Prostate gland (tissue), 2 donors: ENCODE data around the gene C22orf31.

ENCODE experiments used
- CTCF ChIP-seq, 4 experiments: fragments of 200-600 bp in 2 of 4; fragments of 450-650 bp in 2 of 4; sonication (generic) in 2 of 4; IDR thresholded peaks; 1 replicate in 3 of 4; 2 replicates in 1 of 4; pipeline ENCODE4 v1.5.1; 2016 to 2019; ENCODE audit warnings: antibody characterized with exemption in 4 of 4, mild to moderate bottlenecking in 2 of 4, moderate library complexity in 2 of 4
- POLR2A ChIP-seq: fragments of 450-650 bp; IDR thresholded peaks from one replicate; pipeline ENCODE4 v1.6.1; 2016; ENCODE audit warnings: antibody characterized with exemption, mild to moderate bottlenecking

GRCh38 chr22:29016067-29016938 is 45.3 kb downstream of the C22orf31 start:
- TF ChIP-seq CTCF (IDR thresholded peaks at IDR 0.05) (no peak), POLR2A (no peak)
